H9 (cell line): ENCODE measurements around the gene P4HTM. TPM values are rescaled to one million over a fixed set of nuclear protein-coding genes. Genes with fewer than 3 reads are reported as not detected.

ENCODE experiments used
- DNase-seq: peaks from one replicate; pipeline ENCODE4 v3.0.0-alpha.2; 2017
- H2AFZ ChIP-seq: one replicate; pipeline ENCODE4 v1.6.1; 2013; ENCODE audit warnings: mild to moderate bottlenecking, low read length, control low read depth, moderate library complexity
- H2AK5ac ChIP-seq: 2 replicates; pipeline ENCODE4 v1.6.1; 2013; ENCODE audit warnings: low read length, control low read depth, mixed read lengths; ENCODE audit not compliant: insufficient read length
- H2BK120ac ChIP-seq: one replicate; pipeline ENCODE4 v1.6.1; 2013; ENCODE audit warnings: low read depth, mild to moderate bottlenecking, low read length, control low read depth, inconsistent platforms; ENCODE audit not compliant: poor library complexity, severe bottlenecking
- H2BK12ac ChIP-seq: 2 replicates; pipeline ENCODE4 v1.6.1; 2013; ENCODE audit warnings: low read length, control low read depth, mixed read lengths, low read depth; ENCODE audit not compliant: insufficient read length
- H2BK15ac ChIP-seq: 2 replicates; pipeline ENCODE4 v1.6.1; 2013; ENCODE audit warnings: low read depth, low read length, control low read depth
- H2BK20ac ChIP-seq: one replicate; pipeline ENCODE4 v1.6.1; 2013; ENCODE audit warnings: low read depth, mild to moderate bottlenecking, low read length, control low read depth, inconsistent platforms; ENCODE audit not compliant: poor library complexity, severe bottlenecking
- H2BK5ac ChIP-seq: 2 replicates; pipeline ENCODE4 v1.6.1; 2013; ENCODE audit warnings: low read length, control low read depth, mixed read lengths; ENCODE audit not compliant: insufficient read length
- H3K14ac ChIP-seq: 2 replicates; pipeline ENCODE4 v1.6.1; 2013; ENCODE audit warnings: low read length, control low read depth; ENCODE audit not compliant: insufficient read depth
- H3K18ac ChIP-seq: 2 replicates; pipeline ENCODE4 v1.6.1; 2013; ENCODE audit warnings: low read depth, mild to moderate bottlenecking, mixed read lengths, low read length, control low read depth; ENCODE audit not compliant: insufficient read length
- H3K23ac ChIP-seq: 2 replicates; pipeline ENCODE4 v1.6.1; 2013; ENCODE audit warnings: low read length, control low read depth, mixed read lengths, low read depth; ENCODE audit not compliant: insufficient read length
- H3K23me2 ChIP-seq: 2 replicates; pipeline ENCODE4 v1.6.1; 2013; ENCODE audit warnings: low read depth, mild to moderate bottlenecking, mixed read lengths, low read length, control low read depth; ENCODE audit not compliant: insufficient read length, poor library complexity, severe bottlenecking
- H3K27ac ChIP-seq: 2 replicates; pipeline ENCODE4 v1.5.1; 2013; ENCODE audit warnings: low read length, control low read depth, mixed read lengths, low read depth; ENCODE audit not compliant: insufficient read length
- H3K27me3 ChIP-seq: 2 replicates; pipeline ENCODE4 v1.6.1; 2013; ENCODE audit warnings: low read length, control low read depth, inconsistent platforms; ENCODE audit not compliant: insufficient read depth
- H3K4ac ChIP-seq: 2 replicates; pipeline ENCODE4 v1.6.1; 2013; ENCODE audit warnings: low read depth, mild to moderate bottlenecking, control low read depth, inconsistent platforms, low read length, moderate library complexity
- H3K4me1 ChIP-seq: 2 replicates; pipeline ENCODE4 v1.6.1; 2013; ENCODE audit warnings: low read length, control low read depth, inconsistent platforms; ENCODE audit not compliant: insufficient read depth
- H3K4me2 ChIP-seq: 2 replicates; pipeline ENCODE4 v1.6.1; 2013; ENCODE audit warnings: low read length, control low read depth, mixed read lengths; ENCODE audit not compliant: insufficient read length, insufficient read depth
- H3K56ac ChIP-seq: 2 replicates; pipeline ENCODE4 v1.6.1; 2013; ENCODE audit warnings: low read depth, mild to moderate bottlenecking, mixed read lengths, low read length, control low read depth; ENCODE audit not compliant: insufficient read length
- H3K79me1 ChIP-seq: 2 replicates; pipeline ENCODE4 v1.6.1; 2013; ENCODE audit warnings: low read depth, mild to moderate bottlenecking, moderate library complexity, low read length, control low read depth, inconsistent platforms; ENCODE audit not compliant: insufficient read depth, poor library complexity, severe bottlenecking
- H3K79me2 ChIP-seq: 2 replicates; pipeline ENCODE4 v1.6.1; 2013; ENCODE audit warnings: low read length, control low read depth, inconsistent platforms; ENCODE audit not compliant: insufficient read depth
- H3K9ac ChIP-seq: 2 replicates; pipeline ENCODE4 v1.6.1; 2013; ENCODE audit warnings: low read length, control low read depth, mixed read lengths; ENCODE audit not compliant: insufficient read length; ENCODE audit errors: extremely low read depth
- H3K9me3 ChIP-seq: one replicate; pipeline ENCODE4 v1.6.1; 2013; ENCODE audit warnings: low read depth, low read length, inconsistent platforms; ENCODE audit not compliant: control insufficient read depth
- H3T11ph ChIP-seq: one replicate; pipeline ENCODE4 v1.6.1; 2013; ENCODE audit warnings: mild to moderate bottlenecking, low read length, control low read depth, inconsistent platforms
- H4K20me1 ChIP-seq: one replicate; pipeline ENCODE4 v1.6.1; 2013; ENCODE audit not compliant: control insufficient read depth, insufficient read length, insufficient read depth
- H4K5ac ChIP-seq: 2 replicates; pipeline ENCODE4 v1.6.1; 2013; ENCODE audit warnings: low read depth, mild to moderate bottlenecking, mixed read lengths, low read length, control low read depth; ENCODE audit not compliant: insufficient read length
- H4K8ac ChIP-seq: replicated peaks from 2 replicates; pipeline ENCODE4 v1.6.1; 2013; ENCODE audit warnings: low read length, control low read depth, mixed read lengths, low read depth; ENCODE audit not compliant: insufficient read length
- H4K91ac ChIP-seq: 2 replicates; pipeline ENCODE4 v1.6.1; 2013; ENCODE audit warnings: low read depth, mild to moderate bottlenecking, moderate library complexity, mixed read lengths, low read length, control low read depth; ENCODE audit not compliant: insufficient read length
- H3K27ac Mint-ChIP-seq, 3 experiments: 2 replicates in 2 of 3; 3 replicates in 1 of 3; pipeline ENCODE4 v1.8.0; 2020 to 2021; ENCODE audit warnings: mixed read lengths in 3 of 3, mild to moderate bottlenecking in 1 of 3, moderate library complexity in 1 of 3
- H3K27me3 Mint-ChIP-seq: 2 replicates; pipeline ENCODE4 v1.8.0; 2021; ENCODE audit warnings: low read depth, mild to moderate bottlenecking, moderate library complexity, mixed read lengths
- H3K36me3 Mint-ChIP-seq, 3 experiments: 2 replicates in 2 of 3; 3 replicates in 1 of 3; pipeline ENCODE4 v1.8.0; 2020 to 2021; ENCODE audit warnings: low read depth in 3 of 3, mixed read lengths in 3 of 3; ENCODE audit not compliant: insufficient read depth in 1 of 3
- H3K4me1 Mint-ChIP-seq, 2 experiments: 2 replicates each; pipeline ENCODE4 v1.8.0; 2020; ENCODE audit warnings: mixed read lengths in 2 of 2
- H3K4me3 Mint-ChIP-seq, 2 experiments: 2 replicates in 1 of 2; 3 replicates in 1 of 2; pipeline ENCODE4 v1.8.0; 2020 to 2021; ENCODE audit warnings: mild to moderate bottlenecking in 2 of 2, mixed read lengths in 2 of 2, moderate library complexity in 1 of 2
- H3K9me3 Mint-ChIP-seq, 2 experiments: 2 replicates in 1 of 2; 3 replicates in 1 of 2; pipeline ENCODE4 v1.8.0; 2020; ENCODE audit warnings: mild to moderate bottlenecking in 2 of 2, mixed read lengths in 2 of 2, moderate library complexity in 1 of 2
- WGBS: extraction: QIAGEN DNeasy Blood & Tissue Kit; methylation state at CpG from one replicate; pipeline ENCODE4 v1.1.7; 2013; ENCODE audit warnings: missing lambda C conversion rate, low lambda C conversion rate, mixed read lengths; ENCODE audit not compliant: insufficient read length; ENCODE audit errors: extremely low coverage; 5-methylcytosine and 5-hydroxymethylcytosine counted together
- total RNA-seq: library from RNA; stranded (reverse); gene quantifications from 2 replicates; pipeline ENCODE4 v1.2.1, GENCODE V29; 2021
- TF ChIP-seq, protein P1 (sequence below): fragments of 200-600 bp; sonication (generic); conservative IDR thresholded peaks from 3 replicates; pipeline ENCODE4 v1.8.0; 2021; ENCODE audit warnings: antibody characterized with exemption, mild to moderate bottlenecking

The P4HTM gene
- total RNA-seq, 1 experiment from 2014 or later: 36.0 TPM

DNA sequence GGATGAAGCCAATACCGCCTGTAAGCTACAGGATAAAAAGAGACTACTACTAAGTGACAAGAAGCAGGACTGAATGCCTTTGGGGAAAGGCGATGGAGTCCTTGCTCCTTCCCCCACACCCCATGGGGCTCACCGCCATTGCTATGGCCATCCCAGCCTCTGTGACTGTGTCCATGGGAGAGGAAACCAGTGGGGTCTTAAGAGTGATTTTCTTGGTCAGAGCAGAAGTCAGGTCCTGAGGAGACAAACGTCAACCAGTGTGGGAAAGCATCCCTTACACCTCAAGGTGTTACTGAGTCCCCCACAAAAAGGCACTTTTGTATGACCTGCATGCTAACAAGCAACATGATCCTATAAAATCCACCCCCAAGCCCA is 38.2 kb downstream of the P4HTM start:
- Histone ChIP-seq H3K4me1 (no peaks in the 10 kb centered on the region), H2BK120ac (no peak overlapping the region), H3T11ph (no peak overlapping the region), H4K20me1 (peaks cover 7% of the 10 kb centered on the region), H3K23ac (no peak overlapping the region), H2BK20ac (no peak overlapping the region), H2BK5ac (no peak overlapping the region), H2BK12ac (no peak overlapping the region), H2BK15ac (no peak overlapping the region), H4K8ac (no peak overlapping the region), H3K79me1 (no peaks in the 10 kb centered on the region), H3K9ac (peak overlapping the region; percentile 76), H3K9me3 (no peaks in the 10 kb centered on the region), H3K14ac (no peak overlapping the region), H3K27me3 (no peaks in the 10 kb centered on the region), H3K56ac (no peak overlapping the region), H4K5ac (no peak overlapping the region), H3K23me2 (peaks cover 3% of the 10 kb centered on the region), H3K4me2 (peak overlapping the region; percentile 81), H4K91ac (no peak overlapping the region), H2AK5ac (no peak overlapping the region), H2AFZ (no peak overlapping the region), H3K27ac (no peak overlapping the region), H3K18ac (no peak overlapping the region), H3K4ac (no peak overlapping the region), H3K79me2 (no peaks in the 10 kb centered on the region)
- H3K4me3 Mint-ChIP-seq: peak overlapping the region; percentile 90 to 96
- no CpG with 5 or more reads among the region's 4 CpGs for WGBS
- no peaks in the 10 kb centered on the region; the same call in none of the 2 replicates for H3K27me3 Mint-ChIP-seq
- peak overlapping the region in 2 of 3 experiments; percentile 74 to 99; a peak in 4 of 7 replicates for H3K27ac Mint-ChIP-seq
- TF ChIP-seq, protein P1, sequence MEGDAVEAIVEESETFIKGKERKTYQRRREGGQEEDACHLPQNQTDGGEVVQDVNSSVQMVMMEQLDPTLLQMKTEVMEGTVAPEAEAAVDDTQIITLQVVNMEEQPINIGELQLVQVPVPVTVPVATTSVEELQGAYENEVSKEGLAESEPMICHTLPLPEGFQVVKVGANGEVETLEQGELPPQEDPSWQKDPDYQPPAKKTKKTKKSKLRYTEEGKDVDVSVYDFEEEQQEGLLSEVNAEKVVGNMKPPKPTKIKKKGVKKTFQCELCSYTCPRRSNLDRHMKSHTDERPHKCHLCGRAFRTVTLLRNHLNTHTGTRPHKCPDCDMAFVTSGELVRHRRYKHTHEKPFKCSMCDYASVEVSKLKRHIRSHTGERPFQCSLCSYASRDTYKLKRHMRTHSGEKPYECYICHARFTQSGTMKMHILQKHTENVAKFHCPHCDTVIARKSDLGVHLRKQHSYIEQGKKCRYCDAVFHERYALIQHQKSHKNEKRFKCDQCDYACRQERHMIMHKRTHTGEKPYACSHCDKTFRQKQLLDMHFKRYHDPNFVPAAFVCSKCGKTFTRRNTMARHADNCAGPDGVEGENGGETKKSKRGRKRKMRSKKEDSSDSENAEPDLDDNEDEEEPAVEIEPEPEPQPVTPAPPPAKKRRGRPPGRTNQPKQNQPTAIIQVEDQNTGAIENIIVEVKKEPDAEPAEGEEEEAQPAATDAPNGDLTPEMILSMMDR: no peak
- DNase-seq: no peak
- H3K9me3 Mint-ChIP-seq: no peaks in the 10 kb centered on the region
- H3K36me3 Mint-ChIP-seq: peaks cover 66 to 95% (median 75%) of the 10 kb centered on the region in 3 experiments
- peaks cover 14 to 21% of the 10 kb centered on the region in 2 experiments for H3K4me1 Mint-ChIP-seq
